NCI-H748 treated with DMSO at 0.1 percent for 48 hours (cell line): ENCODE measurements around the gene SMAD3.

Experiments used
- DNase-seq: peaks from one replicate; lab custom pipeline; 2025; lab: John Stamatoyannopoulos, UW

The SMAD3 gene

DNA sequence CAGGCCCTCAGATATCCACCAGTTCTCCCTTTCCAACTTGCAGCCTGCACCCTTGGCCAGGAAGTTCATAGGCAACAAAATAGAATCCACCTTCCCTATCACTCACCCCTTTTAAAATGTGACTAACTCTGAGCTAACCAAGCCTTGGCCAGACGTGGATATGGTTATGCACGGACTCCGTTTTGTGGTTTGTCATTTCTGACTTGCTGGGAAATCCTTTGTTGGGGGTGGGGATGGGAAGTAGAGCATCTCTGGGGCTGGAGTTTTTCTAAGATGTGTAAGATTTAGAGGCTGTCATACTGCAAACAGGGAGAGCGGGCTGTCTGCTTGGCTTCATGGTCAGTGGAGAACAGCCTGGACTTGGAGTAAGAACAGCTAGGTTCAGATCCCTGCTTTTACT, 62.6 kb downstream of the SMAD3 start:
- no peak for DNase-seq

DNA sequence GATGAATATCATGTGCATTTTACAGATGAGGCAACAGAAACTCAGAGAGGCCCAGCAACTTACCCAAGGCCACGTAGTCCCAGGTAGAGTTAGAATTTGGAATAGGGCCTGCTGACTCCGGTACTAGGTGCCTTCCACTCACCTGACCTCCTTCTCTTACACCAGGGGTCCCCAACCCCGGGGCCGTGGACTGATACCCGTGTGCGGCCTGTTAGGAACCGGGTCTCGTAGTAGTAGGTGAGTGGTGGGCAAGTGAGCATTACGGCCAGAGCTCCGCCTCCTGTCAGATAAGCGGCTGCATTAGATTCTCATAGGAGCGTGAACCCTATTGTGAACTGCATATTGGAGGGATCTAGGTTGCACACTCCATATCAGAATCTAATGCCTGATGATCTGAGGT, 64.8 kb downstream of the SMAD3 start:
- DNase-seq = no peak

DNA sequence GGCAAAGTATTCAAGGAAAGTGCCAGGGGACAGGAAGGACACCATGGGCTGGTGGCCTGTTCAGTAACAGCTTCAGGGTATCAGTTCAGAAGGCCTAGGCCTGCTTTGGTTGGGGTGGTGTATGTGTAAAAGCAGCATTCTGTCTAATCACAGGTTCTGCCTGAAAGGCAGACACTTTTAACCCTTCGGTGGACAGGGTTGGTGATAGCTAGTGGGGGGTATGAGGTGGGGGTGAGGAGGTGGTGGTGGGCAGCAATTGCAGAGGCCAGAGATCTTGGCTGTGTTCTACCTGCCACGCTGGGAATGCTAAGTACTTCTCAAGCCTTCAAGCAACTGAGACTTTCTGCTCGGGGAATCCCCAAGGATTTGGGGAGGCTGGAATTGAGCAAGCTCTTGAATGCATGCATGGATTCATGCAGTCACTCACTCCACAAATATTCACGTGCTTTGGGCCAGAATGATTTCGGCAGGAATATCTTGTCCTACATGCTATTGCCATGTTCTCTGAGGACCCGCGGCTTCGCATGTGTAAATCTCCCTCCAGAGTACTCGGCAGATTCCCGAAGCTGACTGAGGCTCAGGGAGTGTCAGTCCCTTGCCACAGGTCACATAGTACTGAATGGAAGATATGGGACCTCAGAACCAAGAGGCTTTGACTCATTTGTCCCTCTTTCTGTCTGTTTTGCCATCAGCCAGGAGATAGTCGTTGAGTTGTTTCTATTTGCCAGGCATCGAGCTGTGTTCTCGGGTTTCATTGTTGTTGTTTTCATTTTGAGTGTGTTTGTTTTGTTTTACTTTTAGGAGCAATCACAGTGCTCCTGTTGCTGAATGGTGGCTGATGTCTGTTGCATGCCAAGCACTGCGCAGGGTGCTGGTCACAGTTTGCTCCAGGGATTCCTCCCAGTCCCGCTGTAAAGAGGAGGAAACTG, 65.5 kb downstream of the SMAD3 start:
- DNase-seq = no peak

DNA sequence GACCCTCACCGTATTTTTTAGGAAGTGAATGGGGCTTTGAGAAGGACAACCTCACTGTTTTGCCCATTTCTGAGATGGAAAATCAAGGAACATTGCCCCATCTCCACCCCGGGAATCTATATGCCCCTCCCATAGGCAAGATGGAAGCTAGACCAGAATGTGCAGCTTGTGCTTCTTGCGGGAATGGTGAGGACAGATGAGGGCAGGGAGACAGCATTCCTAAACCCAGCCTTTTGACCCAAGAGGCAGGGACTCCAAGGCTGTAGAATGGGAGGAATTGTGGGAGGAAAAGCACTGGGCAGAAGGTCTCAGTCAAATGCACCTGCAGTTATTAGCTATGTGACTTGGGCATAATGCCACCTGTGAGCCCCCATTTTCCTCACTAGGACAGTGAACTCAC, 66.9 kb downstream of the SMAD3 start:
- DNase-seq = no peak

DNA sequence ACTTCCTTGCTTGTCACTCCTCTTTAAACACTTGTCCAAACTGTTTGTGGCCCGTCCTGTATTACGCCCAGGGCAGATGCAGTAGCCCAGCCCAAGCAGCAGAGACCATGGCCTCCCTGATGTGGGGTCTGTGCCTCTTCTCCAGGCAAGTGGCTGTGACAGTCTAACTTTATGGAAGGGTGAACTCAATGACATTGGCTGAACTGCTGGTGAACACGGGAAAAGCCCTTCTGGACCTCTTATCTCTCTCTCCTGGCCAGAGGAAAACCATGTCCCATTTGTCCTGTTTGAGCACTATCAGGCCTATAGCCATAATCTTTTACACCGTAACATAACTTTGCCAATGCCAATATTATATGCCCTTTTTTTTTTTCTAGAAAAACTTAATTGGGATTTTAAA, 67.6 kb downstream of the SMAD3 start:
- no peak for DNase-seq

DNA sequence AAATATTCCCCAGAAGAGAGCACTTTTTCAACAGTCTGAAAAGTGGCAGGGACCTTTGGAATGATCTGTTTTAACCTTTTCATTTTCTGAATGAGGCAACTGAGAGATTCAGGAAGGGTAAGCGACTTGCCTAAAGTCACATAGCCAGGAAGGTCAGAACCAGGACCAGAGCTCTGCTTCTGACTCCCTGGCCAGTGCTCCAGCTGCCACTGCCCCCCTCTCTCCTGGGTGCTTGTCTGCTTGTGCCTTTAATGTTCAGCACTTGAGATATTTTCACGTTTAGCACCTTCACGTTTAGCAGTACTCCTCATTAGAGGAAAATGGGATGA, 68.3 kb downstream of the SMAD3 start:
- no peak for DNase-seq

DNA sequence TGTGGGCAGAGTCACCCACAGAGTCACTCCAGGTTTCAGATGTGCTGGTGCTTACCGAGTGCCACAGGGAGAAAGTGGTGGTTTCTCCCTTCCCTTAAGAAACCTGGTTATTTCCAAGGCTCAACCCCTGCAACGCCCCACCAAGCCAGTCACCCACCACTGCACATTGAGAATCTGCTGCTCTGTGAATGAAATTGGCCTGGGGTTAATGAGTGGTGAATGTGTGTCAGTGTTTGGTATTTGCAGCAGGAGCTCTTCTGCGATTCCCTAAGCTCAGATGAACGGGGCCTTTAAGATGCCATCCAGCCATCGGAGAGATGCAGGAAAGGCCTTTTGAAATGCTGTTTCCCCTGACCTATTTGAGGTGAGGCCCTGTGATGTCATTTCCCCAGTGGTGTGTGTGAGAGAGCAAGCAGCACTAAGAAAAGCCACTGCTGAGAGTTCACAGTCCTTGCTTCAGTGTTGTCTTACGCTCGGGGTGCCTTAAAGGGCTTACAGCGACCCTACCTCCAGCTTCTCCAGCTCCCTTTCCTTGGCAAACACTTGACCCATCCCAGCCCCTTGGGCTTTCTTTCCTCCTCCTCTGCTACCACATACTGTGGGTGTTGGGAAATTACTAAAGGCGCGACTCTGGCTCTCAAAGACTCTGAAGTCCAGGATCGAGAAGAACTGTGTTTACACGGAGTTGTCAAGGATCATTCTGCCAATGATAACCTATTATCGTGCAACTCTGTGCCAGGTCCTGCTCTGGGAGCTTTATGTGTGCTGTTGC, 68.9 kb downstream of the SMAD3 start:
- no peak for DNase-seq

DNA sequence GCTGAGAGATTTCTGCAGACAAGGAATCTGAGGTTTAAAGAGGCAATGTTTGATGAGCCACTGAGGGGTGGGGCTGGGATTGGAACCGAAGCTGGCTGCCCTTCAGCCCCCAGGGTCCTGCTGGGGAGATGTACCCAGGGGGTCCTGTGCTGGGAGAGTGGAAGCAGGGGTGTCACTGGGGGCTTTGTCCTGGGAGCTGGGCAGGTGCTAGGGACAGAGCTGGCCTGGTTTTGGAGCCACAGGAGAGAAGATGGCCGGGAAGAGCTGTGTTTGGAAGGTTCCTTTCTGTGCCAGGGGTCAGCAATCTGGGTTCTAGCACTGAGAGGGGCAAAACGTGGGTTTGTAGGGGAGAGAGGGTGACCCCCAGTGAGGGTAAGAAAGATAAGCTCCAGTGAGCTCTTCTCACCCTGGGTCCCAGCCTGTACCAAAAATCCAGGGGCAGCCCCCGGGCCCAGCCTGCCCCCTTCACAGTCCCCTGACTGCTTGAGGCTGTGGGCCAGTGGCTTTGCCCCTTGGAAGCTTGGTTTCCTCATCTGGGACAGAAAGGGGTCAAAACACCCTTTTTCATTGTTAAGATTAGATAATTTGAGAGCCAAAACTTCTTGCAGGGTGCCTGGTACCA, 69.6 kb downstream of the SMAD3 start:
- DNase-seq = no peak

DNA sequence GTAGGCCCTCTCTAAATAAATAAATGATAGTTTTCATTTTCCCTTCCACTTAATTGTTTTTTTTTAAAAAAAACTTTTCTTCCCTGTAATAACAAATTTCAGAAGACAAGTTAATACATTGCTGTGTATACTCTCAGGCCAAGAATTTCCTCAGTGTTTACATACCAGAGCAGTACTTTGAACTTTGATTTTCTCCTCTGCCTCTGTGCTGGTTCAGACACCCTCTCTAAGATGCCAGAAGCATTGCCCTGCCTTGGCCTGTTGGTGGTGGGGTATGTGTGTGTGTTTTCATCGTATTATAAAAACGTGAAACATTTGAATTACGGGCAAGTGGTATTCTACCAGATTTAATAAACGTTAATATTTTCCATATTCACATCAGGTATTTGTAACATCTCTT, 70.1 kb downstream of the SMAD3 start:
- DNase-seq = no peak

DNA sequence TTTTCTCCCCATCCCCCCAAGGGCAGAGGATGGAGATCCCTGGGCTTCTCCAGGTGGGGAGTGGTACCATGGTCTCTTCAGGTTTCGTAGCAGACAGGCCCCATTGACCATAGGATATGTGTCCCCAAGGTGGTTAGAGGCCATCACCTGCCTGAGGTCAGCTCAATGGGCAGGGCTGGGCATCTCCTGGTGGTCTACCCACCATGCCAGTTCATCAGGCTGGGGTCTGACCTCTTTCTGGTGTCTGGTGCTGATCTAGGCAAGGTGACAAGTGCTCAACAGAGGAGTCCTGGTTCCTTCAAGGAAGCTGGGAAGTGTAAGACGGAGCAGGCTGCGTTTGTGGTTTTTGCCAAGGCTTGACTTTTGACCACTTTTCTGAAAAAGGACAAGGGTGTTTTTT, 71.4 kb downstream of the SMAD3 start:
- DNase-seq = no peak

DNA sequence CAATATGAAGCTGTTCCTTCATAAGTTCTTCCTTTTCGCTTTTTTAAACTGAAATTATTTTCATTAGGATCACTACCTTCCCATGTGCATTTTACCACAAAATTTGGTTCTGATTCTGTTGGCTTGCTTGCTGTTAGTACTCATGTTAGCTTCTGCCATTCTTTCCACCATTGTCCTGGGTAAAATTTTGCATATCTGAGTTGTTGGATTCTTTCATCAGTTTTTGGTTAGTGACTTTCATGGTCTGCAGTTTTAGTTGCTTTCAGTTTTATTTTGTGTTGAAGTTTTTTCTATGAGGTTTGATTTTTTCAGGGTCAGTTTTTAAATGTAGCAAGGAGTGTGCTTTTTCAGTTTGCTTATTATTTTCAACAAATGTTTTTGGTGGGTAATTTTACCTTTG, 71.9 kb downstream of the SMAD3 start:
- no peak for DNase-seq

DNA sequence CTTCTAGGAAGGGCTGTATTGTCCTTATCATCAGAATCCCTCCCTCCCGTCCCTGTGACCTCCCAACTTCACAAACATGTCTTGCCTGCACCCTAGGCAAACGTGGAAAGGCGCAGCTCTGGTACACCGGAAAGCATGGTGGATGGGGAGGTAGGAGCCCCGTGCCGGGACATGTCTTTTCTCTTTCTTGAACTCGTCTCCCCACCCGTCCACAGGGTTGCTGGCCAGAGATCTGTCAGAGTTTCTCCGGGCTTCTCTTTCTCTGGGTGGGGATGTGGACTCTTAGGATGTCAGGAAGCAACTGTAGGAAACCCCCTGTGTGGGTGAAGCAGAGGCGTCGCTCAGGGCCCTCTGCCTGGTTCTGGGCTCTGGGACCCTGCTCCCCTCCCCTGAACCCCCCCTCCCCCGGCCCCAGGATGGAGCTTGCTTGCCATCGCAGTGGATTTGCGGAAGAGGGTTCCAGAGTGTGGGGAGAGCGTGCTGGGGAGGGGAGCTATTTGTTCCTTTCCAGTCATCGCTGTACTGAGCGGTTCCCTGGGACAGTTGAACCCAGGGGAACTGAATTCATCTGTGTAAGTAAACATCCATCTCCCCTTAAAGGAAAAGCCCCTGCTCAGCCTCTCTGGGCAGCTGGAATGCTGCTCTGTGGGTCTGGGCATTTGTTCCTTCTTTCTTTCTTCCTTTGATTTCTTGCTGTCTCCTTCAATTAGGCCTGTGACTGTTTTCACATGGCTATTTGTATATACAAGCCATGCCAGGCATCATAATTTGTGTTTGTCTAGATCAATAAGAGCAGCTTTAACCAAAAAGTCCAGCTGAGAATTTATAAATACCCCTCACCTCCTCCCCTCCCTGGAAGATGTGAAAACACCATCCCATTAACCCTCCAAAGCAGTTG, 72.8 kb downstream of the SMAD3 start:
- DNase-seq = no peak

DNA sequence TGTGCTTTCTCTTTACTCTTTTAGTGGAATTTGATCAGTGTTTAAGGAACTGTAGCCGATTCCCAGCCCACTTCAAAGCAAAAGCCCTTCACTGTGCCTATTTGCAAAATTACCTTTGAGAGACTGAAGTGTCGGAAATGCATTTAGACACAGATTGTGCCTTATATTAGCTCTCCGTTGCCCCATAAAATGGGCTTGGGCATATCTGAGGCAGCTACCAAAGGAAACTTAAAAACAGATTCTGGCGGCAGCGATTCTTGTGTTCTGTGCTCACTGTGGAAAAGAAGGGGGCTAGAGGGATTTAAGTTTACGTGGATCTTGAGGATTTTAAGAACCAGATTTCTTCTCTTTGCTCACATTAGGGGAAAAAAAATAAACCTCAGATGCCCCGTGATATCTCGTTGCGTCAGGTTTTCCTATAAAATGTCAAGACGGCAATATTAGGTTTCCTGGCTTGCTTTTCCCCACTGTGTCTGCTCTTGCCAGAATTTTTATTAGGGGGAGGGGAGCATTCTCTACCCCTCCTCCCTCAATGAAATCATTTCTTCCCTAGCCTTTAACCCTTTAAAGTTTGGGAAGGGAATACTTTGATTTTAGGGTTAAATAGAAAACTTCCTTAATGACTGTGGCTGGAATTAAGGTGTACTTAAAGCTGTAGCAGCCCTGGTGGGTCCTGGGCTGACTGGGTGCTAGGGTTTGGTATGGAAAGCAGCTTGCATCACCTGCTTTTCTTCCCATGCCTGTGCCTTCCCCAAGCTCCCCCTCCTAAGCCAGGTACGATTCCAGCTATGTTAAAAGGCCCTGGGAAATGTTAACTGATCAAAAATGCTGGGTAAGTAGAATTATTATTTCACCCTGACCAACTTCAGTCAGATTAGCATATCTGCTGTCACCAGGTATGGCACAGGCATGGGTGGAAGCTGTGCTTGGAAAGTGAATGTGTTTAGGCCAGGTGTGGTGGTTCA, 73.8 kb downstream of the SMAD3 start:
- no peak for DNase-seq

DNA sequence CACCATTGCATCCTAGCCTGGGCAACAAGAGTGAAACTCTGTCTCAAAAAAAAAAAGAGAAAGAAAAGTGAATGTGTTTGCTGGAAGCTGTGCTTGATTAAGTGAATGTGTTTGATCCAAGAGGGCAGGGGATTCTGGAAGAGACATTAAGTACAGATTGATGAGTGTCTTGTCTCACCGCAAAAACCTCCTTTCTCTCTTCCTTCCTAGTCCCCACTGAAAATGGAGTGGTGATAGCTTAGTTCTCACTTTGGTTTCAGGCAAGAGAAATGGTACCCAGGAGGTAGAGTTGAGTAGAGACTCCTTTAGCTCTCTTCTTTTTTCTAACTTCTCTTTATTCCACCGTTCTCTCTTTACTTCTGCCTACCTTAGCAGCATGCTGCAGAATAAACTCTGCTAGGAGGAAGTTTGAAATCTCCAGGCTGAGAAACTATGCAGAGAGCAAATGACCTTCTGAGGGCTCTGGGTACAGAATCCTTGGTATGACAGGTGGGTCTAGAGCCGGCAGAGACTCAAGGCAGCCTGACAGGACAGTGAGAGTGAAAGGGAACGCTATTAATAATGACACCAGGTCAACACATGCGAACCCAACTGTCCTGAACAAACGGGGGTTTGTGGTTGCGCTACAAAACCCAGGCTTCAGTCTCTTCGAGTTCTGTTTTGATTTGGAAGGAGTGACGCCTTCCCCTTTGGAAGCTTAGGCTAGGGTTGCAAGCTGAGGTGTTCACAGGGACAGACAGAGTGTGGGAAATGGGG, 74.9 kb downstream of the SMAD3 start:
- DNase-seq = no peak

DNA sequence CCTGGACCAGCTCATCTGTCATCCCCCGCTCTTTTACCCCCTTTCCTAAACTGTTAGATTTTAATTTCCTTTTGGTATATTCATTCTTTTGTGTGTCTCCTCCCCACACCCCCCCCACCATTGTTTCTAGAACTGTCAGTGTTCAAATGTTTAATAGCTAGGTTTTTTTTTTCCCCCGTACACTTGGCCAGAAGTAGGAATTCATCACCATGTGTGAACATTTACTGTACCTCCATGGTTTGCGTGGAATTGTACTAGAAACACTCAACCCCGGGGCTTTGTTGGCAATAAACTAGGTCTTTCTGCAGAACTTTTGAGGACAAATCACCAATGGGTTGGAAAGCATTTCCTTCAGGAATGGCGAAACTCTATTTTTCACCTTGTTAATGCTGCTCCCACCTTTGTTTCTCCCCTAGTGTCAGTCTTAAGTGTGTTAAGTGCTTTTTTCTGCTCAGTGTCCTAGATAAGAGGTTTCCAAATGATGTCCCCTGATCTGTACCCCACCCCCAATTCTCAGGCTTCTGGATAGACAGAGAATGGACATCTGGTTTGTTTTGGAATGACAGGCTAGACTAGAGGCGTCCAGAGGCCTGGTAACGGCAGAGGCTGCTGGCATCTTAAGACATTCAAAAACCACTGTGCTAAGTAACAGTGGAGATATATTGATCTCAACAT, 76.8 kb downstream of the SMAD3 start:
- no peak for DNase-seq

DNA sequence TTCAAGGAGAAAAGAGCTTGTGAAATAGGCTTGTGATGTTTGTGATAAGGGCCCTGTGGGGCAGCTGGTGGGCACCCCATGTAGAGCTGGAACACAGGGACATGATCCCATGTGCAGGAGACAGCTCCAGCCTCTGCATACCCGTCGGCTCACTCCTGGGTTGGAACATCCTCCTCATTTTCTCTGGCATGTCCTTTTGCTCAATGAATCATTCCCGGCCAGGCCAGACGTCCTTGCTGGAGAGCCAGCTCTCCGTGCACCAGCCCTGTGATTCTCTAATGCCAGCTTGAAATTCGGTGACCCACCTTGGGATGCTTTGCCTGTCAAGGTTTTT, 77.3 kb downstream of the SMAD3 start:
- no peak for DNase-seq

DNA sequence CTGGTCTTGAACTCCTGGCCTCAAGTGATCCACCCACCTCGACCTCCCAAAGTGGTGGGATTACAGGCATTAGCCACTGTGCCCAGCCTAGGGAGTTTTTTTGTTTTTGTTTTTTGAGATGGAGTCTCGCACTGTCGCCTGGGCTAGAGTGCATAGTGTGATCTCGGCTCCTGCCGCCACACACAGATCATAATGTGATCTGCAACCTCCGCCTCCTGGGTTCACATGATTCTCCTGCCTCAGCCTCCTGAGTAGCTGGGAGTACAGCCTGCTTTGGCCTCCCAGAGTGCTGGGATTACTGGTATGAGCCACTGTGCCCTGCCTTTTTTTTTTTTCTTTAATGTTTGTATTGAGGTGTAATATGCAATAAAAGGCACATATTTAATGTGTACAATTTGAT, 78.2 kb downstream of the SMAD3 start:
- DNase-seq = no peak

DNA sequence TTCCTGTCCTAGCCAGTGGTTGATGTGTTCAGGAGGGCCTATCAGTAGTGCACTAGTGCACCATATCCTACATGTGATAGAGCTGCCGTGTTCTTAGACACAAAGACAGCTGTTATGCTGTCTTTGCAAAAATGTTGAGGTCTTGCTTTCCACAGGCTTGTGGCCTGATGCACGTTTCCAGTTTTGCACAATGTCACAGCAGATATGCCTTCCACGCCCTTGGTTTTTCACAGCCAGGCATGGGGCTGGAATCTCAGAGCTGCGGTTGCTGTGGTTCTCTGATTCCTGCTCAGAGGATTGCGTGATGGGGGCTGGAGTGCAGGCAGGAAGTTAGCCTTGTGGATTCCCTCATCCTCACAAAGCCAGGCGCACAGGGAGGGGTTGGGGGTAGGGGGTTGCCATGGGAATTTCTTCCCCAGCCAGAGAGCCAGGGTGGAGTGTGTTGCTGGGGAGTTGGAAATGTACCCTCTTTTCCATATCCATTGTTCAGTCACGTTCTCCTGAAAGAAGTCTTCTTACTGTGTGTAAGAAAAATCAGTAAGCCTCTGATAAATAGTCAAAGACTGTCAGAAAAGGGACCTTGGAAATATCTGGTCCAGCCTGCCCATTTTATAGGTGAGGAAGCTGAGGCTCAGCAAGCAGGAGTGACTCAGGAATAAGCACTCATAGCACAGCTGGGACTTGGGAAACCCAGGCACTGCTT, 79.4 kb downstream of the SMAD3 start:
- DNase-seq = no peak

DNA sequence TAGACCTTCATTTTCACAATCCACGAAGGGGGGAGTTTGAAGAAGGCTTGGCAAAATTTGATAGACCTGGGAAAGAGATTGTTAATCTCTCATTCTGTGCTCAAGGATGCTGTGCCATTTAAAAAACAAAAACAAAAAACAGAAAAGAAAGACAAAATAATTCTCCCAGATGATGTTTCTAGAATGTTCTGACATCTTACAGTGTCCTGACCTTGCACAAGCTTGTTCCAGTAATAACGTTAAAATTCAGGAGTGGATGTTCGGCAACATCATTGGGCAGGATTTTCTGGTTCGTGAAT, 79.9 kb downstream of the SMAD3 start:
- DNase-seq = no peak
